NCI-H1436 treated with DMSO at 0.1 percent for 48 hours (cell line): Measurements from ENCODE around the gene CFAP107.

Experiments used
- DNase-seq: peaks from one replicate; lab custom pipeline; 2025; lab: John Stamatoyannopoulos, UW

Gene CFAP107

GRCh38 chr1:12741946-12742345 lies 4.1 kb upstream of the CFAP107 start:
- DNase-seq: no peak

GRCh38 chr1:12745126-12745991 lies 641 bp upstream of the CFAP107 start:
- DNase-seq: no peak

GRCh38 chr1:12748778-12749355 lies 2.9 kb downstream of the CFAP107 start:
- no peak for DNase-seq

- DNase-seq: no peak
These were observed 8.7 kb downstream of the CFAP107 start for GRCh38 chr1:12754738-12755137.

GRCh38 chr1:12756273-12756672 lies 10.3 kb downstream of the CFAP107 start:
- DNase-seq: no peak

GRCh38 chr1:12756768-12757413 lies 10.9 kb downstream of the CFAP107 start:
- no peak for DNase-seq

- DNase-seq: no peak
These were observed 11.8 kb downstream of the CFAP107 start for GRCh38 chr1:12757836-12758235.

GRCh38 chr1:12760256-12760795 lies 14.3 kb downstream of the CFAP107 start:
- no peak for DNase-seq

- DNase-seq: no peak
These were observed 15.8 kb downstream of the CFAP107 start for GRCh38 chr1:12761781-12762180.

GRCh38 chr1:12762766-12763165 lies 16.8 kb downstream of the CFAP107 start:
- DNase-seq: no peak

- DNase-seq: no peak
These were observed 17.5 kb downstream of the CFAP107 start for GRCh38 chr1:12763479-12763878.

- no peak for DNase-seq
These were observed 18.0 kb downstream of the CFAP107 start for GRCh38 chr1:12764016-12764415.

GRCh38 chr1:12769031-12769430 lies 23.0 kb downstream of the CFAP107 start:
- no peak for DNase-seq

- DNase-seq: no peak
These were observed 24.0 kb downstream of the CFAP107 start for GRCh38 chr1:12769976-12770505.

- no peak for DNase-seq
These were observed 24.6 kb downstream of the CFAP107 start for GRCh38 chr1:12770620-12771019.

- no peak for DNase-seq
These were observed 25.2 kb downstream of the CFAP107 start for GRCh38 chr1:12771186-12771585.

GRCh38 chr1:12772520-12772919 lies 26.5 kb downstream of the CFAP107 start:
- no peak for DNase-seq

GRCh38 chr1:12773438-12773837 lies 27.4 kb downstream of the CFAP107 start, which contains the start of gene PRAMEF12:
Gene PRAMEF12 (plus strand): TSS chr1:12773738. CDS start chr1:12774868, 1,130 bp downstream.
- no peak for DNase-seq

GRCh38 chr1:12774801-12775345 lies 28.9 kb downstream of the CFAP107 start:
- DNase-seq: no peak

GRCh38 chr1:12775443-12775842 lies 29.4 kb downstream of the CFAP107 start:
- no peak for DNase-seq

- DNase-seq: no peak
These were observed 31.0 kb downstream of the CFAP107 start for GRCh38 chr1:12776801-12777557.
